Thyroid gland (tissue), 4 donors: ENCODE measurements around the gene GALNT4. TPM values are rescaled to one million over a fixed set of nuclear protein-coding genes. Genes with fewer than 3 reads are reported as not detected.

Source experiments
- DNase-seq, 2 donors: peaks; one replicate each; pipeline ENCODE4 v3.0.0-alpha.2; 2019
- H3K27ac ChIP-seq, 3 donors: fragments of 200-600 bp; sonication (generic); 1 replicate in 2 of 3; 2 replicates in 1 of 3; pipeline ENCODE4 v1.5.1; 2016 to 2019; ENCODE audit warnings: mild to moderate bottlenecking in 1 of 3, moderate library complexity in 1 of 3
- H3K27me3 ChIP-seq: fragments of 200-600 bp; sonication (generic); one replicate; pipeline ENCODE4 v1.5.1; 2019
- H3K36me3 ChIP-seq, 2 donors: fragments of 200-600 bp; sonication (generic); one replicate each; pipeline ENCODE4 v1.5.1; 2016 to 2019
- H3K4me1 ChIP-seq, 2 donors: fragments of 200-600 bp; sonication (generic); one replicate each; pipeline ENCODE4 v1.5.1; 2017 to 2019
- H3K4me3 ChIP-seq, 3 donors: fragments of 200-600 bp; sonication (generic); replicated peaks in 1 of 3; 1 replicate in 2 of 3; 2 replicates in 1 of 3; pipeline ENCODE4 v1.5.1; 2016; ENCODE audit warnings: mild to moderate bottlenecking in 1 of 3
- H3K9me3 ChIP-seq: fragments of 200-600 bp; sonication (generic); one replicate; pipeline ENCODE4 v1.5.1; 2017
- CTCF ChIP-seq, 6 experiments: fragments of 200-600 bp in 3 of 6; fragments of 450-650 bp in 3 of 6; sonication (generic) in 3 of 6; IDR thresholded peaks; one replicate each; pipeline ENCODE4 v1.5.1; 2016 to 2019; ENCODE audit warnings: antibody characterized with exemption in 6 of 6, mild to moderate bottlenecking in 2 of 6, inconsistent platforms in 1 of 6, moderate library complexity in 1 of 6
- POLR2A ChIP-seq, 2 donors: fragments of 450-650 bp; IDR thresholded peaks; one replicate each; pipeline ENCODE4 v1.6.1; 2017; ENCODE audit warnings: antibody characterized with exemption in 2 of 2, mild to moderate bottlenecking in 2 of 2, moderate library complexity in 1 of 2
- WGBS, 2 donors: methylation state at CpG; one replicate each; pipeline ENCODE4 v1.1.5; 2017; 5-methylcytosine and 5-hydroxymethylcytosine counted together
- intact Hi-C: fragments of 100-400 bp; cut with DNase I; formaldehyde crosslinking; loops from one replicate; pipeline ENCODE4 v1.15.1; 2023
- total RNA-seq, 4 donors: library from RNA; depleted of rRNA; stranded (reverse); fragments of >200 nt; gene quantifications; one replicate each; pipeline ENCODE4 v1.2.3, GENCODE V29; 2016

Gene GALNT4
- total RNA-seq, 4 donors from 2014 or later = 7.0 to 11.2 (median 7.3) TPM

GRCh38 chr12:89567691-89568239 is 43.2 kb upstream of the GALNT4 start:
- TF ChIP-seq POLR2A (IDR thresholded peaks at IDR 0.05) (no peak), CTCF (IDR thresholded peaks at IDR 0.05) (no peak)
- no peaks in the 10 kb centered on the region for H3K36me3 ChIP-seq
- intact Hi-C loops = no loop called here
- H3K27me3 ChIP-seq = no peaks in the 10 kb centered on the region
- no peaks in the 10 kb centered on the region for H3K4me1 ChIP-seq
- no peaks in the 10 kb centered on the region for H3K9me3 ChIP-seq
- no peak overlapping the region for H3K4me3 ChIP-seq
- no peak for DNase-seq
- 90 to 93% methylated on average over 3 of the region's 3 CpGs for WGBS, 2 donors
- H3K27ac ChIP-seq = no peak overlapping the region

- no peak for DNase-seq
- Histone ChIP-seq H3K4me3 (no peak overlapping the region), H3K27me3 (no peaks in the 10 kb centered on the region), H3K36me3 (no peaks in the 10 kb centered on the region), H3K4me1 (no peaks in the 10 kb centered on the region), H3K9me3 (no peaks in the 10 kb centered on the region), H3K27ac (no peak overlapping the region)
- intact Hi-C loops = no loop called here
- TF ChIP-seq CTCF (IDR thresholded peaks at IDR 0.05) (no peak), POLR2A (IDR thresholded peaks at IDR 0.05) (no peak)
Observed at GRCh38 chr12:89566615-89567014, 42.0 kb upstream of the GALNT4 start.

GRCh38 chr12:89565002-89565401 is 40.4 kb upstream of the GALNT4 start:
- no peak for TF ChIP-seq CTCF (IDR thresholded peaks at IDR 0.05)
- no peak for TF ChIP-seq POLR2A (IDR thresholded peaks at IDR 0.05)
- Histone ChIP-seq H3K36me3 (no peaks in the 10 kb centered on the region), H3K4me1 (no peaks in the 10 kb centered on the region), H3K27me3 (no peaks in the 10 kb centered on the region), H3K9me3 (no peaks in the 10 kb centered on the region), H3K4me3 (no peak overlapping the region), H3K27ac (no peak overlapping the region)
- intact Hi-C loops = no loop called here
- DNase-seq = no peak

GRCh38 chr12:89559753-89560152 is 35.2 kb upstream of the GALNT4 start:
- WGBS, 2 donors = 93% methylated on average over 10 of the region's 10 CpGs

GRCh38 chr12:89556976-89557375 is 32.4 kb upstream of the GALNT4 start:
- Histone ChIP-seq H3K4me1 (no peaks in the 10 kb centered on the region), H3K27ac (no peak overlapping the region), H3K9me3 (no peaks in the 10 kb centered on the region), H3K27me3 (no peaks in the 10 kb centered on the region), H3K4me3 (no peak overlapping the region), H3K36me3 (no peaks in the 10 kb centered on the region)
- no peak for DNase-seq
- intact Hi-C loops = no loop called here
- TF ChIP-seq POLR2A (IDR thresholded peaks at IDR 0.05) (no peak), CTCF (IDR thresholded peaks at IDR 0.05) (no peak)
- WGBS, 2 donors = 62 to 74% methylated on average over 2 of the region's 2 CpGs

More at GRCh38 chr12:89559753-89560152, 35.2 kb upstream of the GALNT4 start:
- Histone ChIP-seq H3K9me3 (no peaks in the 10 kb centered on the region), H3K36me3 (no peaks in the 10 kb centered on the region), H3K4me3 (no peak overlapping the region), H3K27me3 (no peaks in the 10 kb centered on the region), H3K27ac (no peak overlapping the region), H3K4me1 (no peaks in the 10 kb centered on the region)
- TF ChIP-seq POLR2A (IDR thresholded peaks at IDR 0.05) (no peak), CTCF (IDR thresholded peaks at IDR 0.05) (no peak)
- intact Hi-C loops = no loop called here
- DNase-seq = no peak
